Stimulated activated CD8-positive, alpha-beta memory T cell treated with anti-CD3 and anti-CD28 coated beads, Interleukin-7, amount 100 ng/mL, for 4 hours (primary cell): ENCODE results near the gene DNAH9.
"Not testable (repeated sequence)": the region's sequence is repeated elsewhere in the genome, so short reads cannot be mapped to it uniquely, and the experiment has no call there.

ENCODE experiments used
- DNase-seq, 2 donors: peaks; one replicate each; pipeline ENCODE4 v3.0.0-alpha.2; 2020; ENCODE audit warnings: low read depth in 2 of 2

DNAH9 gene

DNA sequence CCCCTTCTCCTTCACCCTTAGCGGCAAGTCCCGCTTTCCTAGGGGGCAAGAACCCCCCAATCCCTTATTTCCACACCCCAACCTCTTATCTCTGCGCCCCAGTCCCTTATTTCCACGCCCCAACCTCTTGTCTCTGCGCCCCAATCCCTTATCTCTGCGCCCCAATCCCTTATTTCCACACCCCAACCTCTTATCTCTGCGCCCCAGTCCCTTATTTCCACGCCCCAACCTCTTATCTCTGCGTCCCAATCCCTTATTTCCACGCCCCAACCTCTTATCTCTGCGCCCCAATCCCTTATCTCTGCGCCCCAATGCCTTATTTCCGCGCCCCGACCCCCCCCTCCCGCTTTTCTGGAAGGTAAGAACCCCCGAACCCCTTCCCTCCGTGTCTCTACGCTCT lies 374.5 kb downstream of the DNAH9 start:
- not testable (repeated sequence) for DNase-seq

GRCh38 chr17:11979795-11980194 lies 381.5 kb downstream of the DNAH9 start:
- DNase-seq, result no peak

DNA sequence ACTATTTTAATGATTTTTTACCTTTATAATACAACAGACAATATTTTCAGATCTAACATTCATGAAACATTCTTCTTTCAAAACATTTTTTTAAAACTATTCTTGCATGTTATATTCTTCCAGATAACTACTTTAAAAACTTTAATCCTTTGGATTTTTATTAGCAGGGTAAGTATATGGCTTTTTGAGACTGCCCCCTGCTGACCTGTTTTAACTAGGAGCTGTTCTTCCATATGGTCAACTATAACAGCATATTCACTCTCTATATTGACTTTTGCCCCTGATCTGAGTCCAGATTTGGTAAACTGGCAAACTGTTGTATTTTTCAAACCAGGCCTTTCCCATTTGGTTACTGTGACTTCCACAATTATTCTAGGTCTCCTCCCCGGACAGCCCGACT lies 382.5 kb downstream of the DNAH9 start:
- DNase-seq, result no peak

DNA sequence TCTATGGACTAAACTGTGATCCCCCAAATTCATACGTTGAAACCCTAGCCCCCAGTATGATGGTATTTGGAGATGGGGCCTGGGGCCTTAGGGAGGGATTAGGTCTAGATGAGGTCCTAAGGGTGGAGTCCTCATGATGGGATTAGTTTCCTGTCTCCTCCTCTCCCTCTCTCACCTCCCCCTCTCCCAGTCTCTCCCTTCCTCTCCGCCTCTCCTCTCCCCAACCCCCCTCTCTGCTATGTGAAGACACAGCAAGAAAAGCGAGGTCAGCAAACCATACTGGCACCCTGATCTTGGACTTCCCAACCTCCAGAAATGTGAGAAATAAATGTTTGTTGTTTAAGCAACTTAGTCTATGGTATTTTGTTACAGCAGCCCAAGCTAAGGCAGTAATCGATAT lies 383.6 kb downstream of the DNAH9 start:
- DNase-seq, result no peak

DNA sequence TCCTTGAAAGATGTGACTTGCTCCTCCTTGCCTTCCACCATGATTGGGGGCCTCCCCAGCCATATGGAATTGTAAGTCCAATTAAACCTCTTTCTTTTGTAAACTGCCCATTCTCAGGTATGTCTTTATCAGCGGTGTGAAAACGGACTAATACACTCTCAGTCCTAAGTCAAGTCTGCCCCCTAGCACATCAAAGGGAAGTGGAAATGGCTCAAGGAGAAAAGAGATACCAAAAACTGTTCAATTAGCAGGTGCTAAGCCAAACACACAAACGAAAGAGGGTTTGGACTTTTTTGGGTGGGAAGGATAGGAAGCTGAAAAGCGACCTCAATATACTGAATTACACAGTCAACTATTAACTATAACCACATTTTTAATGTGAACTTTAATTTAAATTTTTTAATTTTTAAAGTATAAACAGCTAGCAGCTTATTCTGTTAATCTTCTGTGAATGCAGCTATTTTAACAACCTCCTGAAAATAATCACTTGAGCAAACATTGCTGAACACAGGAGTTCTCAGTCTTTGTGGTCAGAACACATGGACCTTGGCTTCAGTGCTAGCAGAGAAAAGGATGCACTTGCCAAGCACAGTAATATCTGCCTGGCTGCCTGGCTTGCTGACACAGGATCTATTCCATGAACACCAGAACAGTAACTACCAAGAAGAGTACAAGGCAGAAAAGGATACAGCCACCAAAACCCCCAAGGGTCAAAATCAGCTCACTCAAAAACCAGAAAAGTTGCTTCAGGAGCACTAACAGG lies 388.1 kb downstream of the DNAH9 start:
- no peak for DNase-seq

- DNase-seq, result no peak
These were observed 388.7 kb downstream of the DNAH9 start for GRCh38 chr17:11986942-11987329.

DNA sequence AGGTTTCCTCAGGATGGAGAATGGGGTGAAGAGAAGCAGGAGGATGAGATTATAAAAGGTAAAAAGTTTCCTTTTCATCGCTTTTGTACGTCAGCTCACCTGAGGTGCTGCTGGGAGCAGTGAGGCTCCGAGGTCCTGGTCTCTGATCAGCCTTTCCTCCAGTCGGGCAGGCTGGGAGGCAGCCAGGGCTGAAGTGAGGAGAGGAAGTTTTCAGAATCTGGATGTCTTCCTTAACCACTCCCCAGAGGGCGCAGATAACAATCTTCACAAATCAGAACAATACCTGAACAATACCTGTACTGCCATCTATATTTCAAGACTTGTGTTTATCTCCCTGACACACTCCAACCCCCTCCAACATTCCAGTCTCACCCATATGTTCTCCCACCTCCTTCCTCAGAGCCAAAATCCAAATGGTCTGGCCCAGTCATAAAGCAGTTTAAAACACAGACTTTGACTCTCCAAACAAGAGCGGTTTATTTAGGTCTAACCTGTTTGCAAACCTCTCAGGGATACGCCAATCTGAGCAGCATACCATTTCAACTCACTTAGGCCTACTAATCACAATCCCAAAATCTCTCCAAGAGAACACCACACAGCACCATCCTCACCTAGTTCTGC lies 392.2 kb downstream of the DNAH9 start:
- DNase-seq, result no peak

- DNase-seq, result no peak
These were observed 393.2 kb downstream of the DNAH9 start for GRCh38 chr17:11991461-11991860.

DNA sequence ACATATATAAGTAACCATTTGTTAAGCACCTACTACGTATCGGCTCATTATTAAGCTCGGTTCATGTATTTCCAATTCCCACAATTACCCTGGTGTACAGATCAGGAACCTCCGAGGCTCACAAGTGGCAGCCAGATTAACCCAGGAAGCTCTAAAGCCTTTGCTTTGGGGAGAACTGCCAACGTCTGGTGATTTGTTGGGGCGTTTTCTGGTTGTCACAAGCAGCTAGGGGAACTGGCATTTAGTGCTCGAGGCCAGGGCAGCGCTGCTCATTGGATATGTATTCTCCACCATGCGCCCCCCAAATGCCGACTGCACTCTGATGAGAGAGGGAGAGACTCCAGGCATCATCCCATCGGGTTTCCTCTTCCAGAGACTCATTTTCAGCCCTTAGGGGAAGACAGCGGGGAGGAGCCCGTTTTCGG lies 398.5 kb downstream of the DNAH9 start:
- peak in 1 of 2 donors; percentile 40 for DNase-seq

DNA sequence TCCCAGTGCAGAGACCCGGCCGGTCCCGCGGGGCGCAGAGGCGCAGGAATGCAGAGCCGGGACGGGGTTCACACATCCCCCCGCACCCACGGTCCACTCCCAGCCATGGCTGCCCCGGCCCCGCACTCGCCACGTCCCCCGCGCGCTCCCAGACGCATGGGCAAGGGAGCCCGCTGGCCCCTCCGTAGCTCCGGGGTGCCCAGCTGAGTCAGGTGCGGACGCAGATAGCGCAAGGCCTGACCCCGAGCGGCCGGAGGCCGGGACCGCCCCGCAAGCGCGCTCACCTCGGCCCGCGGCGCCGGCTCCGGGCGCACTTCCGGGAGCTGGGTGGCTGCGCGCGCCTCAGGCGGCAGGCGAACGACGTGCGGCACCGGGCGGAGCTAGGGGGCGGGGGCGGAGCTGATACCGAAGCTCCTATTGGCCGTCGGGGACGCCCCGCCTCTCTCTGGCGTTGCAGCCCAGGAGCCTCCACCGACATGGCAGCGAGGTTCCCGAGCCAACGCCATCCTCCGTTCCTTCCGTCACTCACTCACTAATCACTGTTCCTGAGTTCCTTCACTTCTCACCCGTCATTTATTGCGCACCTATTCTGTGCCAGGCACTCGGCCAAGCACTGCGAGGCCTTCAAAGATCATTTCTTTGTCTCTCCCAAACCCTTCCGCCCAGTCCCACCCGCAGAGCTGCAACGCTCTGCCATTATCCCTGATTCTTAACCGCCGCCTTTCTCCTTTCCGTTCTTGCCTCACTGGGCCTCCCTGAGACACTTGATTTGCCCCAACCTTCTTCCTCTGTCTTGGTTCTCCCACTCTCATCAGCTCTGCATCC lies 399.1 kb downstream of the DNAH9 start, which contains the start of gene ZNF18:
Gene ZNF18, minus strand, starts transcription at position 329 of the 825 bp plus-strand sequence. CDS start 4,646 bp downstream, outside the sequence.
- peak; percentile 88 to 98 for DNase-seq

- no peak for DNase-seq
These were observed 399.6 kb downstream of the DNAH9 start for GRCh38 chr17:11997972-11998233.

GRCh38 chr17:11999696-12000095 lies 401.4 kb downstream of the DNAH9 start:
- DNase-seq, result no peak

DNA sequence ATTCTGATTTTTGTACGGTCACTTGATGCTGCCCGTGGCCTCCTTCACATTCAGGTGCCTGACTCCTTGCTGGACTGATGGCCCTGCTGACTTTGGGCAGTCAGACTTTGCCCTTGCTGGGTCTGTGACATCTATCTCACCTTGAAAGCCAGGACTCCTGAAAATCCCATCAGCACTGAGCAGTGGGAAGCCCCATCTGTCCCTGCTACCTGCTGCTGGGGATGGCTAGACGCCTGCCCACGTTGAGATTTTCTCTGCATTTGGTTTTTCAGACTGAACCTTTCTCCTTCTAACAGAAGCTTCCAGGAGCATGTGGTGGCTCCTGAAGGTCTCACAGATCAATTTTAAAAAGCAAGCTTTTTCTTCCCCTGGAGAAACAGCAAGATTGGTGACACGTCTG lies 409.2 kb downstream of the DNAH9 start:
- no peak for DNase-seq
